DMS 273 (cell line): ENCODE measurements around the gene YIPF1.
"Not testable (repeated sequence)": the region's sequence is repeated elsewhere in the genome, so short reads cannot be mapped to it uniquely, and the experiment has no call there.

ENCODE experiments used
- DNase-seq: peaks from one replicate; lab custom pipeline; 2025; ENCODE audit not compliant: unreplicated experiment; lab: John Stamatoyannopoulos, UW

Gene YIPF1

GRCh38 chr1:53895421-53895820 lies 5.8 kb upstream of the YIPF1 start:
- no peak for DNase-seq

- no peak for DNase-seq
Observed at GRCh38 chr1:53894644-53895043, 5.0 kb upstream of the YIPF1 start.

- no peak for DNase-seq
Observed at GRCh38 chr1:53893999-53894636, 4.5 kb upstream of the YIPF1 start, which contains the start of gene DIO1. TSS of gene DIO1 (plus strand) at chr1:53894187. CDS start at chr1:53894211, 24 bp downstream.

GRCh38 chr1:53892911-53893310 lies 3.3 kb upstream of the YIPF1 start:
- no peak for DNase-seq

GRCh38 chr1:53891678-53892077 lies 2.1 kb upstream of the YIPF1 start:
- no peak for DNase-seq

GRCh38 chr1:53891018-53891417 lies 1.4 kb upstream of the YIPF1 start:
- DNase-seq: no peak

- no peak for DNase-seq
Observed at GRCh38 chr1:53890522-53890941, 935 bp upstream of the YIPF1 start.

GRCh38 chr1:53888681-53889080 lies 916 bp downstream of the YIPF1 start:
- no peak for DNase-seq

- DNase-seq: not testable (repeated sequence)
Observed at GRCh38 chr1:53883600-53883999, 6.0 kb downstream of the YIPF1 start.

- not testable (repeated sequence) for DNase-seq
Observed at GRCh38 chr1:53881853-53882252, 7.7 kb downstream of the YIPF1 start.

- peak; percentile 71 for DNase-seq
Observed at GRCh38 chr1:53878492-53879105, 11.0 kb downstream of the YIPF1 start.

- not testable (repeated sequence) for DNase-seq
Observed at GRCh38 chr1:53875150-53875549, 14.4 kb downstream of the YIPF1 start.

- DNase-seq: no peak
Observed at GRCh38 chr1:53871773-53872484, 17.7 kb downstream of the YIPF1 start.

GRCh38 chr1:53871221-53871620 lies 18.4 kb downstream of the YIPF1 start:
- no peak for DNase-seq

- no peak for DNase-seq
Observed at GRCh38 chr1:53869454-53870117, 20.0 kb downstream of the YIPF1 start.

- DNase-seq: no peak
Observed at GRCh38 chr1:53868565-53868964, 21.0 kb downstream of the YIPF1 start.

GRCh38 chr1:53862507-53862906 lies 27.1 kb downstream of the YIPF1 start:
- DNase-seq: peak; percentile 68

GRCh38 chr1:53860967-53861411 lies 28.6 kb downstream of the YIPF1 start:
- DNase-seq: peak; percentile 87

GRCh38 chr1:53851571-53852285 lies 37.9 kb downstream of the YIPF1 start:
- no peak for DNase-seq

GRCh38 chr1:53850082-53850673 lies 39.4 kb downstream of the YIPF1 start:
- no peak for DNase-seq
